GM19023 (cell line): ENCODE measurements around the gene XYLT1.
A peak's percentile ranks its signal among the peaks of the same experiment; 100 is the strongest.

Source experiments
- ATAC-seq: cut with Tn5 transposase; IDR thresholded peaks from one replicate; pipeline ENCODE4 v1.9.1; 2021; ENCODE audit warnings: mild to moderate bottlenecking, moderate library complexity; ENCODE audit not compliant: unreplicated experiment

Gene XYLT1

DNA sequence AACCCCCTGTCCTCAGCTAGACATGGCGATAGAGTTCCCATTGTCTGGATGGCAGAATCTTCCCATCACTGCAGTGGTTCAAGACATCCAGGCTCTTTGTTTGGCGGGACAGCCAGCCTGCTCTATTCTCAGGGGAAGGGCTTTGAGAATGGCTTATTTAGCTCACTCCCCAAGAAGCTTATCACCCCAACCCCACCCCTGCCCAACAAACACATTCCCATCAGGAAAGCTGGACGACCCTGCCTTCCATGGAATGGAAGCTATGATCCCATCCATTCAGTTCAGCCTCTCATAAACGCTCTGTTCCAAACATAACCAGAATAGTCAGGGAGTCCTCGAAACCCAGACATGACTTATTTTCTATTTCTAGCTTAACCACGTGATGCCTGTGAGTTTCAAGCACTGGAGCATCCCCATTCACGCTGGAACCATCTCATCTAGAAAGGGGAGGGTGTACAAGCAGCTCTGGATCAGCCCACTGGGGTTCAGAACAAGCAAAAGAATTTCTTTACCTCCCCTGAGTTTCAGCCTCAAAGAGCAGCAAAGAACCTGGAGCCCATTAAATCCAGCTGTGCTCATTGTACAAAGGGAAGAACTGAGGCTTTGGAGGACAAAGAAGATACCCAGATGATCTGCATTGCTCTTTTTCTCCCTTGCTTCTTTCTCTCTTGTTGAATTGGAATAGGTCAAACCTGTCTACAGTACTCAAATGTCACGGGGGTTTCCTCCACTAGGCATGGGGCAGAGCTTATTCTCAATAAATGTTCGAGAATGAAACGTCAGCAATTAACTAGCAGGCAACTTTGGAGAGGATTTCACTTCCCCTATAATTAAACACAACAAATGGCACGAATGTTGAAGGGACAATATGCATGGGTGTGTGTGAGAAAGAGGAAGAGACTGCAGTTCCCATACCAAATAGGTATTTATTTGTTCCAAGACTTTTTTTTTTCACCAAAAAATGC lies 93.1 kb downstream of the XYLT1 start:
- ATAC-seq, result peak; percentile 67

DNA sequence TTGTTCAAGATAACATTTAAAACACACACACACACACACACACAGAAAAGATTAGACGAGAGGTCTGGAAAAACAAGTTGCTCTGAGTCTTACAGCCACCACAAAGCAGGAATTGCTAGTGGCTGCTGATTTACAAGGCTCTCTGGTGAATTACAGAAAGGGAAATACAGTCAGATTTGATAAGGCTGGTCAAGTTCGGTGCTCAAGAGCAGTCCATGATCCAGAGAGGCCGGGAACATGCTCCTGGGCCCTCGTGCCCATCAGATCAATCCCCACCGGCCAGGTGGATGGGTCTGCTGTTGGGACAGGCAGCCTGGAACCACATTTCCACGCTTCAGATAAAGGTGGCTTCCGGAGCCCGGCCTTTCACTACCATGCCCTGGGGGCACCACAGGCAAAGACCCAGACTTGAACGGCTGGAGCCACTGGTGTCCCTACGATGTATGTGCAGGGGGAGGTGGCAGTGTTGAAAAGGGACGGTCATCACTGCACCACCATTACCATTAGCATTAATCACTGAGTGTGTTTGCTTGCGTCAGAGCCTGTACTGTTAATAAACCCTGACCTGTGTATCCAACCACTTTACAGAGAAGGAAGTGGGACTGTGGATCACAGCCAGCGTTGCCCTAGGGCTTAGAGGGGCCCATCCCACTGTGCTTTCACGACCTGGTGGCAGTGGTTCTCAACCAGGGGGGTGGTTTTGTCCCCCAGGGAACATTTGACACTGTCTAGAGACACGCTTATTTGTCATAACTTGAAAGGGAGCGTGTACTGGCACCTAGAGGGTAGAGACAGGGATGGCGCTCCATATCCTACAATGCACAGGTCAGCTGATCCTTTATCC lies 95.1 kb downstream of the XYLT1 start:
- ATAC-seq, result no peak

- no peak for ATAC-seq
Observed at GRCh38 chr16:17374668-17375255, 96.0 kb downstream of the XYLT1 start.

- no peak for ATAC-seq
Observed at GRCh38 chr16:17373533-17373932, 97.2 kb downstream of the XYLT1 start.

- no peak for ATAC-seq
Observed at GRCh38 chr16:17372386-17372785, 98.4 kb downstream of the XYLT1 start.

DNA sequence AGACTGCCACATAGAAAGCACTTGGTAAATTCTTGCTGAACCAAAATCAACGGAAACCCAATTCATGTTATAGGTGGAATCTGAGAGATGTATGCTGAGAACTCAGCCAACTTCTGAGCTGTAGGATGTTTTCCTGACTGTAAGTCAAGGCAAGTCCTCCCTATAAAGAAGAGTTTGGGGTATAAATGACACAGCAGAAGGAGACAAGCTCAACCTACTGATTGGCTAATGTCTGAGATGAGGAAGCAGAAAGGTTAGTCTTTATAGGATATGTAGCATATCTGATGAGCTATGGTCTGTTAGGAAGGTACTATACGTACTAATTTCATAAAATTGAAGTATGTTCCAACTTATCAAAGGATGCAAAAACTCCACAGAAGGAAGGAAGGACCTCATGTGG lies 99.5 kb downstream of the XYLT1 start:
- ATAC-seq, result no peak

DNA sequence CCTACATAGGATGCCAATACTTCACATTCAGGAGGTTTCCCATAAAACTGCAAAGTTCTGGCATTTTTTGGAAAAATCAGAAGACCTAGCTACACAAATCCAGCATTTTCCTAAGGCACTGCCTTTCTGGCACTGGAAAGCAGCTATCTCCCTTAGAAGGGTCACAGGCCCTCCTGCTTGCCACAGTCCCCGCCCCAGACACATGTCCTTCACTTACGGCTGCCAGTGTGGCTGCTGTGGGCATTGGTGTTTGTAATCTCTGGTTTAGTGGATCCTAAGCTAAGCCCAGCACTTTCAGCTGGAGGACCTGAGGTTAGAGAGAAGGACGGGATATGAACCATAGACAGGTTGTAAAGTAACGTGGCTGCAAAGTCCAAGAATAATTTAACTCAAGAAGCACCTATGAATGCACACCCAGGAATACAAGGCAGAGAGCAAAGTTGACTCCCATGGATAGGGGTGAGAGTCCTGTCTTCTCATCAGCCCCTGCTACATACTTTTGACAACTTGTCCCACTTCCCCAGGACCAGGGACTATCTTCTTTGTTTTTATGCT lies 100.0 kb downstream of the XYLT1 start:
- no peak for ATAC-seq

DNA sequence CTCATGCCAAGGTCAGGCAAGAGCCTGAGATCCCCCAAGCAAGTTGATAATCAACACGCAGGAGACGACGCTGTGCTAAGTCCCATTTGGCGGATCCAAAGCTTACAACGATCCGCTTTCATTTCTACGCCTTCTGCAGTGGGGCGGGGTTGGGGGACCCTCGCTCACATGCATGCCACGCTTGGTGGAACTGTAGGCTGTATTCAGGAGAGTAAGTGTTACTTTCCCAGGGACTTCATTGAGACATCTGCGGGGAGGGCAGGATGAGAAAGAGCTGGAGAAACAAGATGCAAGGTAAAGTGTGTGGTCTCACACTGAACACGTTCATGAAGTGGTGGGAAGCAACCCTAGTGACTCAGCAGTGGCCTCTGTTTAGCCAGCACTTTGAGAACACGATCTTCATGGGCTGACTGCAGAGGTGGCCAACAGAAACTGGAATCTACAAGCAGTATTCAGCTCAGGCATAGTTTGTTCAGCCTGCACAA lies 100.5 kb downstream of the XYLT1 start:
- no peak for ATAC-seq

DNA sequence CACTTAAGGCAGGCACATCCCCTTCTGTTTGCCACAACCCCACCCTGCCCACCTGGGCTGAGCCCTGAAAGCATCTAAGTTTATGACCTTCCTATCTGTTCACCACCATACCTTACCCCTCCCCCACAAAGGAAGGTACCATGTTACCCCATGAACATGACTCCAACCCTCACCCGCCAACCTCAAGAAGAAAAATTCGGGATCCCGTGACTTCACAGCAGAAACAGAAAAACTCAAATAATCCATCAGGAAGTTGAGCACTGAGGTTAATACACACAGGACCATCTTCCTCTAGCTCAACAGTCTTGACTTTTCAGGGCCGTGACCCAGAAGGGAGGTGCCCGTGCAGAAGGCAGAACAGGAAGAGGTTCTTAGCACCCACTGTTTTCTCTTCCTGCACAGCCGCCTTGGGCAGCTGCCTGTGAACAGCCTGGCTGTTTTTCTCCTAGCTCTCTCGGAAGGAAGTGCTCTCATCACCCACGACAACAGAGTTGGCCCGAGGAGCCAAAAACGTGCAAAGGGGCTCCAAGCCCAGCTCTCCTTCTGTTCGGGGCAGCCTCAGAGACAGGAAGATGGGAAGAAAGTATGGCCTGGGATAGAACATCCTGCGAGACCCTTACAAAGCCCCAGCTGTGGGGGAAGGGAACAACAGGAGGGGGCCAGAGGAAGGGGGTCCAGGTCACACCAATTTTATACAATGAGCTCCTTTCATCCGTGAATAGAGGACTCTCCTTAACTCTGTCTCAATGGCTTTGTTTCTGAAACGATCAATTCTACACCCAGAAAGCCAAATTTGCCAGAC lies 101.1 kb downstream of the XYLT1 start:
- peak; percentile 66 for ATAC-seq

DNA sequence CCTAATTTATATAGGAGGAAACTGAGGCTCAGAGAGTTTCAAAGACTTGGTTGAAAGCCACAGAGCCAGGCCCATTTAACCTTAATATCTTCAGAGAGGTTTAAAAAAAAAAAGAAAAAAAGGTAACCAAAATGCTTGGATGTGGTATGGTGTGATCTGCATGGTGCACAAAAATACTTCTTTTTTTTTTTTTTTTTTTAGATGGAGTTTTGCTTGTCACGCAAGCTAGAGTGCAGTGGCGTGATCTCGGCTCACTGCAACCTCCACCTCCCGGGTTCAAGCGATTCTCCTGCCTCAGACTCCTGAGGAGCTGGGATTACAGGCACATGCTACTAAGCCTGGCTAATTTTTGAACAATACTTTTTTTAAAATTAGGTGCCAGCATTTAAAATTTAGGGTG lies 101.8 kb downstream of the XYLT1 start:
- ATAC-seq, result no peak

- no peak for ATAC-seq
Observed at GRCh38 chr16:17368446-17368845, 102.3 kb downstream of the XYLT1 start.

- ATAC-seq, result no peak
Observed at GRCh38 chr16:17367923-17368322, 102.8 kb downstream of the XYLT1 start.

DNA sequence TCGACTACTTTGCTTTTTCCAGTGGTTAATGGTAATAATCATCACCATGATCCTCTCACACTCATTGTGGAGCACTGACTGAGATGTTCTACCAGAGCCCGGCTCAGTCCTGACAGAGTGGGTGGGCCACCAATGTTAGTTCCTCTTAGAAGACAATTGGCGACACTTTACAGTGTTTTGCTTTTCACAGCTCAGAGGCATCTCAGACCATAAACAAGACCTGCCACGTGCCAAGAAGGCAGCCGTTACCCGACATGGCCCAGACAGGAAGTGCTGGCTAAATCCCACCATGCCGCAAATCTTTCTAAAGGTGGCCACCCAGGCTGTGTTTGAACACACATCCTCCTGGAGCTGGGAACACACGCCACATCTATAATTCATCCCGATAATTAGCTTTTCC lies 103.7 kb downstream of the XYLT1 start:
- no peak for ATAC-seq

- ATAC-seq, result no peak
Observed at GRCh38 chr16:17366299-17366961, 104.3 kb downstream of the XYLT1 start.

DNA sequence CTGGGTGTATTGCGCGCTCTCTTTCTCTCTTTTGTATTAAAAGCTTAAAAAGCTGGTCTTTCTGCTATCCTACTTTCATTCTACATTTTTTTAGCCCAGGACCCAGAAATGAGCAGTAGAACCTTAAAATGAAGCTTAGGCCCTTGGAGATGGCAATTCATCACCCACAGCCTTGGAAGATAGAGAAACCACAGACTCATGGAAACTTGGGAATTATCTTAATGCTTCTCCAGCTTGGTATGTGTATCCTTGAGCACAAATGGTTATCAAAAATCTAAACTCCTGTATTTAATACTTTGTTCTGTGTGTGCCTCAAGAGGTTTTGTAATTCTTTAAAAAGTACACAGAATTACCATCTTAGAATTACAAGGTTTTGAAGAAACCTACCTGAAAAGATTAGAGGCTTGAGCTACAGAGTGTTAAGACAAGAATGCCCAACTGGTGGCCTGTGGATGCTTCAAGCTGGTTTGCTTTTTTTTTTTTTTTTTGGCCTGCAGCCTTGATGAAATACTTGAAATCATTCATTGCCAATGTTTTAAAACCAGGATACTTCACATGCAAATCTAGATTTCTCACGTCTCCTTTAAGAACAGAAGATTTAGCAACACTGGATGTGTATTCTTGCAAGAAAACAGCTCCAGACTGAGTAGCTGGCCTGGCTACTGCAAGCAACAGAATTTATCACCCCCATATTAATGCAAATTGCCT lies 105.0 kb downstream of the XYLT1 start:
- ATAC-seq, result no peak

DNA sequence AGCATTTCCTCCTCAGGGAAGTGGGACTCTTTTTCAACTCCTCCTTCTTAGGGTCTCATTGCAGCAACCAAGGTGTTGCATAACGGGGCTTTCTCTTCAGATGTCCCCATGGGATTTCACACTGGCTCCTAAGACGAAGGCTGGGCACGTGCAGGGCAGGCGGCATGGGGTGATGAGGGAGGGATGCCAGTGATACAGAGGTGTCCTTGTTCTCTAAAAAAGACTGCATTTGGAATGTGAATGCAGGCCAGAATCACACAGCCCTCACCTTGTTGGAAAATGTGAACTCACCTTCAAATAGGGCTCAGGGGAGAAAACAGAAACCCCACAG lies 105.6 kb downstream of the XYLT1 start:
- no peak for ATAC-seq

DNA sequence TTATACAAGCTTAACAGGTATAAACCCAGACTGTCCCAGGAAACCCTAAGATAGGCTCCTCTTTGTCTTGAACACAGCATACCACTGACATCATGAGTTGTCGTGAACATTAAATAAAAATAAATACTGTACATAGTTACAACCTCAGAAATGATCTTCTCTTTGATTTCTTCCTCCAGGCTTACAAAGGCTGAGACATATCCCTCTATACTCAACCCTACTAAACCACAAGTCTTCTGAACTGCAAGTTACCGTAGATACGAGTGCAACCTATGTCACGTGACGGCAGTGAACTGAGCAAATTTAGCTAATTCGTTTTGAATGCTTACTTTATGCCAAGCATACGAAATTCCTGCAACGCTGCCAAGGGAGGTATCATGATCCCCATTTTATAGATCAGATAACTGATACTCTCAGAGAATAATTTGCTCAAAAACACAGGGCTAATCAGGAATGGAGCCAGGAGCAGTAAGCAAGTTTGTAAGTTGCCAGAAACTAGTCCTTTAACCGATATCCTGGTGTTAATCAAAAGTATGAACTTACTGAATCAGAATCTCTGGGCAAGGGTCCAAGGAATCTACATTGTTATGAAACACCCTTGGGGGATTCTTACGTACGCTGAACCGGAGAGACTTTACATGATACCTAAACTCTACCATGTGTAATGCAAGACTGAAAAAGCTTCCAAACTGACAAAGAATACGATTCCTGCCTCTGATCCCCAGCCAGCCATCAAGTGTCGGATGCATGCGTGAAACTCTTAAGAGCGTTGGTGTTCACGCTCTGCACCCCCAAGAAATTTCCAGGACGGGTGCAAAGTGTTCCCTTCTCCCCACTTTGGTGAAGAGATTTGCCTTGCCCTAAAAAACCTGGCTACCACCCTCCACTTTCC lies 106.2 kb downstream of the XYLT1 start:
- no peak for ATAC-seq

- ATAC-seq, result no peak
Observed at GRCh38 chr16:17362946-17363345, 107.8 kb downstream of the XYLT1 start.
